Lung (tissue), 12 donors: ENCODE measurements around the gene OR2T2. TPM values are rescaled to one million over a fixed set of nuclear protein-coding genes. Genes with fewer than 3 reads are reported as not detected.

Experiments used
- ATAC-seq: fragments of 200-7000 bp; cut with Tn5 transposase; one replicate; pipeline ENCODE4 v1.9.1; 2020; ENCODE audit warnings: moderate number of reproducible peaks; ENCODE audit not compliant: insufficient read depth, low FRiP score
- DNase-seq, 3 donors: peaks; one replicate each; pipeline ENCODE4 v3.0.0-alpha.2; 2013 to 2017
- H3K27ac ChIP-seq, 2 donors: one replicate each; pipeline ENCODE4 v1.5.1; 2013; ENCODE audit warnings: mild to moderate bottlenecking in 2 of 2, moderate library complexity in 2 of 2, control low read depth in 1 of 2, inconsistent platforms in 1 of 2, low read depth in 1 of 2, low read length in 1 of 2
- H3K27me3 ChIP-seq, 3 donors: one replicate each; pipeline ENCODE4 v1.5.1; 2013; ENCODE audit warnings: low read length in 2 of 3; ENCODE audit not compliant: control insufficient read depth in 3 of 3, insufficient read depth in 3 of 3
- H3K36me3 ChIP-seq, 4 donors: one replicate each; pipeline ENCODE4 v1.5.1; 2013; ENCODE audit warnings: low read length in 4 of 4, mild to moderate bottlenecking in 1 of 4, moderate library complexity in 1 of 4; ENCODE audit not compliant: control insufficient read depth in 4 of 4, insufficient read depth in 4 of 4
- H3K4me1 ChIP-seq, 5 donors: one replicate each; pipeline ENCODE4 v1.5.1; 2013; ENCODE audit warnings: low read length in 5 of 5, mild to moderate bottlenecking in 2 of 5, moderate library complexity in 1 of 5; ENCODE audit not compliant: control insufficient read depth in 5 of 5, insufficient read depth in 5 of 5
- H3K4me3 ChIP-seq: one replicate; pipeline ENCODE4 v1.5.1; 2013; ENCODE audit warnings: mild to moderate bottlenecking, control low read depth, moderate library complexity
- H3K9ac ChIP-seq, 2 donors: one replicate each; pipeline ENCODE4 v1.5.1; 2013; ENCODE audit warnings: low read length in 2 of 2, control low read depth in 1 of 2; ENCODE audit not compliant: insufficient read depth in 1 of 2
- H3K9me3 ChIP-seq, 4 donors: one replicate each; pipeline ENCODE4 v1.5.1; 2013; ENCODE audit warnings: low read length in 3 of 4, mild to moderate bottlenecking in 1 of 4, moderate library complexity in 1 of 4; ENCODE audit not compliant: control insufficient read depth in 4 of 4, insufficient read depth in 3 of 4
- CTCF ChIP-seq: IDR thresholded peaks from 2 replicates; pipeline ENCODE4 v1.5.1; 2012; ENCODE audit warnings: mild to moderate bottlenecking; ENCODE audit errors: control extremely low read depth, extremely low read depth
- WGBS, 2 donors: extraction: QIAGEN DNeasy Blood & Tissue Kit; methylation state at CpG; one replicate each; pipeline ENCODE4 v1.1.7; 2013; 5-methylcytosine and 5-hydroxymethylcytosine counted together
- polyA plus RNA-seq, 2 donors: library from polyadenylated mRNA; stranded (reverse); fragments of 200-250 nt; gene quantifications; one replicate each; pipeline ENCODE4 v1.2.1, GENCODE V29; 2013
- total RNA-seq, 2 donors: library from RNA; depleted of rRNA in 1 of 2; stranded (reverse); fragments of >200 nt in 1 of 2; gene quantifications; one replicate each; pipeline ENCODE4 v1.2.1, GENCODE V29; 2014 to 2021
- donor health status: control.
- donor health status: control.
- donor health status: Bipolar disorder and iron deficiency.
- donor health status: healthy.
- donor health status: DM: yes; HTN: yes; CAD: no.

Gene OR2T2
- total and polyA plus RNA-seq, 4 donors, result not detected

DNA sequence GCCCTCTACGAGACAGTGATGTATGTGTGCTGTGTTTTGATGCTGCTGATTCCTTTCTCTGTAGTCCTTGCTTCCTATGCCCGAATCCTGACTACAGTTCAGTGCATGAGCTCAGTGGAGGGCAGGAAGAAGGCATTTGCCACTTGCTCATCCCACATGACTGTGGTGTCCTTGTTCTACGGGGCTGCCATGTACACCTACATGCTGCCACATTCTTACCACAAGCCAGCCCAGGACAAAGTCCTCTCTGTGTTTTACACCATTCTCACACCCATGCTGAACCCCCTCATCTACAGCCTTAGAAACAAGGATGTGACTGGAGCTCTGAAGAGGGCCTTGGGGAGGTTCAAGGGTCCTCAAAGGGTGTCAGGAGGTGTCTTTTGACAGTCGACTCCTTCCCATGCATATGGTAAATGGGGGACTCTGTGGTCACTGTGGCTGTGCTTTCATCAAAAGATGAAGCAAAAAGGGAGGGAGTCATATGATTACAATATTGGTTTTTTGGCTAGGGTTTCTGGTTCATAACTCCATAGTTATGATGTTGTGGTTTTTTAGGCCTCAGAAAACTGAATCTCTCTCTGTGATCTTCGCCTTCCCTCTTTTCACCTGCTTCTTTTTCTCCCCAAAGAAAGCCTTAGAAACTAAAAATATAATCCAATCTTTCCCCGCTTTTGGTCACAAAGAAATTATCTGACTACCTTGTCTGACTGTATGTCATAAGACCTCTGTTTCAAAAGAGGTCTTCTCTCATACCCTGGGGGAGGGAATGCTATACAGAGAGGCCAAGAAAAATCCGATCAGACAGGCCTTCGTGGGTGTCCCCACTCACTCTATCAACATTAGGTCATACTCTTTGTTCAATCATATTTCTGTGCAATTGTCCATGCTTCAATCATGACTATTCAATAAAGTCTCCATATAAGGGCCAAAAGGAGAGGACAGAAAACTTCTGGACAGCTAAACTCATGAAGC, 38.4 kb upstream of the OR2T2 start:
- no peaks in the 10 kb centered on the region for H3K27me3 ChIP-seq
- no peak for TF ChIP-seq CTCF
- H3K4me1 ChIP-seq, result no peaks in the 10 kb centered on the region
- H3K27ac ChIP-seq, result no peak overlapping the region
- no peak for ATAC-seq
- H3K36me3 ChIP-seq, result no peaks in the 10 kb centered on the region
- peaks cover 0 to 7% (median 3%) of the 10 kb centered on the region in 4 donors for H3K9me3 ChIP-seq
- no peak overlapping the region for H3K4me3 ChIP-seq
- H3K9ac ChIP-seq, result no peak overlapping the region
- no peak for DNase-seq
- 70 to 82% methylated on average over 8 of the region's 8 CpGs for WGBS, 2 donors

DNA sequence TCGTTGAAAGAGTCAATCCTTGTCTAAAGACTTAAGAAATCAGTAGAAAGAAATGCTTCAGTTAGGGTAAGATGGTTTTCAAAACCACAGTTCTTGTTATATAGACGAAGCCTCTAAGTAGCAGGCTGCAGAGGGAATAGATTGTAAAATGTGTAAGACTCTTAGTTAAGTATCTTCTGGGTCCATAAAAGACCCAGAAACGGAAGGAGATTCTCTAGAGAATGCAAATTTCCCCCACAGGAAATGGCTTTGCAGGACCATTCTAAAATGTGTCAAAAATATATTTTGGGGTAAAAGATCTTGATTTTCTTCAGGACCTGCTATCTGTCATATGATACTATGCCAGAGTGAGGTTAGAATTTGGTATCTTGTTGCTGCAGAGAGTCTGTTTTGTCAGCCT, 29.2 kb upstream of the OR2T2 start:
- no peak for TF ChIP-seq CTCF

DNA sequence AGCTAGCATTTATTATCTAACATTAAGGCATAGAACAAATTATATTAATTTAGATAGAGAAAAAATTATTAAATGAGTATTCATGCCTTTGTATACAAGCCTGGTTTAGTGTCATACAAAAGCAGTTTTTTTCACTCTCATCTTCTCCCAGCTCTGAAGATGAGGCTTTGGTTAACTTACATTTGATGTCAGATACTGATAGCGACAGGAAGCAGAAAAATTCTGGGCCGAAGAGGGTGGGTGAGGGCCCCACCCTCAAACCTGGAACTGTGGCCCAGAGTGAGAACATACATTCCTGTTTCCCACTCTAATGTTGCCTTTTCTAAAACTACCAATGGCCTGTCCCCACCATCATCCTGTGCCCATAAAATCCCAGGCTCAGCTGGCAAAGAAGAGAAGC, 27.6 kb upstream of the OR2T2 start:
- DNase-seq, result no peak
- H3K27ac ChIP-seq, result no peak overlapping the region
- 76 to 87% methylated on average over 2 of the region's 2 CpGs for WGBS, 2 donors
- no peak overlapping the region for H3K4me3 ChIP-seq
- no peaks in the 10 kb centered on the region for H3K36me3 ChIP-seq
- ATAC-seq, result no peak
- no peak for TF ChIP-seq CTCF
- H3K27me3 ChIP-seq, result no peaks in the 10 kb centered on the region
- no peak overlapping the region for H3K9ac ChIP-seq
- H3K9me3 ChIP-seq, result peaks cover 0 to 7% (median 1%) of the 10 kb centered on the region in 4 donors
- no peaks in the 10 kb centered on the region for H3K4me1 ChIP-seq

More for the DNA sequence above, 29.2 kb upstream of the OR2T2 start:
- ATAC-seq, result no peak
- 47 to 66% methylated on average over 3 of the region's 3 CpGs for WGBS, 2 donors
- H3K36me3 ChIP-seq, result no peaks in the 10 kb centered on the region
- H3K4me3 ChIP-seq, result no peak overlapping the region
- H3K27ac ChIP-seq, result no peak overlapping the region
- H3K9me3 ChIP-seq, result peaks cover 0 to 16% (median 1%) of the 10 kb centered on the region in 4 donors
- no peaks in the 10 kb centered on the region for H3K27me3 ChIP-seq
- no peaks in the 10 kb centered on the region for H3K4me1 ChIP-seq
- no peak for DNase-seq
- H3K9ac ChIP-seq, result no peak overlapping the region
